Chondrocyte (in vitro differentiated cells): ENCODE results near the gene SNRPD1. TPM values are rescaled to one million over a fixed set of nuclear protein-coding genes. Genes with fewer than 3 reads are reported as not detected.

Source experiments
- DNase-seq: peaks from one replicate; pipeline ENCODE4 v3.0.0; 2021; ENCODE audit warnings: mixed read lengths, low spot score
- H3K27ac Mint-ChIP-seq: one replicate; pipeline ENCODE4 v1.8.0; 2021; ENCODE audit warnings: mild to moderate bottlenecking, moderate library complexity, mixed read lengths; ENCODE audit not compliant: unreplicated experiment
- H3K27me3 Mint-ChIP-seq: 2 replicates; pipeline ENCODE4 v1.8.0; 2021; ENCODE audit warnings: low read depth, mixed read lengths
- H3K36me3 Mint-ChIP-seq: 2 replicates; pipeline ENCODE4 v1.8.0; 2021; ENCODE audit warnings: low read depth, mixed read lengths
- H3K4me1 Mint-ChIP-seq: 2 replicates; pipeline ENCODE4 v1.8.0; 2021; ENCODE audit warnings: low read depth, mild to moderate bottlenecking, mixed read lengths
- H3K4me3 Mint-ChIP-seq: one replicate; pipeline ENCODE4 v1.8.0; 2021; ENCODE audit warnings: mild to moderate bottlenecking, moderate library complexity, mixed read lengths; ENCODE audit not compliant: unreplicated experiment
- H3K9me3 Mint-ChIP-seq: 2 replicates; pipeline ENCODE4 v1.8.0; 2021; ENCODE audit warnings: low read depth, mixed read lengths
- CTCF ChIP-seq: fragments of 200-600 bp; sonication (generic); IDR thresholded peaks from 2 replicates; pipeline ENCODE4 v1.5.0; 2021; ENCODE audit warnings: antibody characterized with exemption, mild to moderate bottlenecking, moderate library complexity
- total RNA-seq: library from RNA; stranded (reverse); gene quantifications from 3 replicates; pipeline ENCODE4 v1.2.1, GENCODE V29; 2021

Gene SNRPD1
- total RNA-seq, 1 donor from 2014 or later: 33.7 TPM

GRCh38 chr18:21650311-21650710 is 38.2 kb downstream of the SNRPD1 start:
- Mint-ChIP-seq H3K27ac (no peak overlapping the region), H3K4me1 (no peaks in the 10 kb centered on the region), H3K9me3 (no peaks in the 10 kb centered on the region), H3K4me3 (no peak overlapping the region), H3K36me3 (peaks cover 5% of the 10 kb centered on the region), H3K27me3 (no peaks in the 10 kb centered on the region)
- TF ChIP-seq CTCF: no peak
- DNase-seq: no peak

GRCh38 chr18:21652073-21652472 is 40.0 kb downstream of the SNRPD1 start:
- Mint-ChIP-seq H3K4me3 (no peak overlapping the region), H3K27me3 (no peaks in the 10 kb centered on the region), H3K9me3 (no peaks in the 10 kb centered on the region), H3K4me1 (peaks cover 8% of the 10 kb centered on the region), H3K36me3 (peaks cover 5% of the 10 kb centered on the region), H3K27ac (no peak overlapping the region)
- no peak for DNase-seq
- no peak for TF ChIP-seq CTCF

GRCh38 chr18:21653361-21653760 is 41.2 kb downstream of the SNRPD1 start:
- DNase-seq: no peak
- H3K27ac Mint-ChIP-seq: no peak overlapping the region

GRCh38 chr18:21656402-21656801 is 44.3 kb downstream of the SNRPD1 start:
- no peak for TF ChIP-seq CTCF
- no peak for DNase-seq
- Mint-ChIP-seq H3K4me1 (peaks cover 8% of the 10 kb centered on the region), H3K36me3 (peaks cover 5% of the 10 kb centered on the region), H3K9me3 (no peaks in the 10 kb centered on the region), H3K27me3 (no peaks in the 10 kb centered on the region), H3K4me3 (no peak overlapping the region), H3K27ac (no peak overlapping the region)

More at GRCh38 chr18:21653361-21653760, 41.2 kb downstream of the SNRPD1 start:
- no peaks in the 10 kb centered on the region for H3K9me3 Mint-ChIP-seq
- H3K4me1 Mint-ChIP-seq: peaks cover 8% of the 10 kb centered on the region
- no peak overlapping the region for H3K4me3 Mint-ChIP-seq
- H3K36me3 Mint-ChIP-seq: peaks cover 5% of the 10 kb centered on the region
- TF ChIP-seq CTCF: no peak
- no peaks in the 10 kb centered on the region for H3K27me3 Mint-ChIP-seq

GRCh38 chr18:21660078-21660477 is 48.0 kb downstream of the SNRPD1 start:
- no peak for TF ChIP-seq CTCF
- no peaks in the 10 kb centered on the region for H3K27me3 Mint-ChIP-seq
- H3K9me3 Mint-ChIP-seq: no peaks in the 10 kb centered on the region
- DNase-seq: no peak
- no peak overlapping the region for H3K4me3 Mint-ChIP-seq
- H3K27ac Mint-ChIP-seq: no peak overlapping the region
- no peaks in the 10 kb centered on the region for H3K36me3 Mint-ChIP-seq
- peaks cover 8% of the 10 kb centered on the region for H3K4me1 Mint-ChIP-seq
